Adrenal gland (tissue), 12 donors: ENCODE measurements around the gene ASTN1. TPM values are rescaled to one million over a fixed set of nuclear protein-coding genes. Genes with fewer than 3 reads are reported as not detected.

Source experiments
- DNase-seq, 7 donors: peaks; one replicate each; pipeline ENCODE4 v3.0.0-alpha.2; 2019 to 2020
- H3K27ac ChIP-seq, 5 donors: fragments of 200-600 bp; sonication (generic) in 4 of 5; 1 replicate in 3 of 5; 2 replicates in 2 of 5; pipeline versions ENCODE4 v1.5.1 to v1.8.0; 2016 to 2020; ENCODE audit warnings: mild to moderate bottlenecking in 1 of 5
- H3K27me3 ChIP-seq: fragments of 200-600 bp; 2 replicates; pipeline ENCODE4 v1.8.0; 2021
- H3K36me3 ChIP-seq, 2 donors: fragments of 200-600 bp; replicated peaks in 1 of 2; 1 replicate in 1 of 2; 2 replicates in 1 of 2; pipeline versions ENCODE4 v1.5.1 to v1.8.0; 2018 to 2022
- H3K4me1 ChIP-seq, 2 donors: fragments of 200-600 bp; replicated peaks in 1 of 2; 1 replicate in 1 of 2; 2 replicates in 1 of 2; pipeline versions ENCODE4 v1.5.1 to v1.8.0; 2018 to 2021
- H3K4me3 ChIP-seq, 4 donors: fragments of 200-600 bp; sonication (generic) in 3 of 4; one replicate each; pipeline ENCODE4 v1.5.1; 2016 to 2018
- H3K9me3 ChIP-seq, 3 donors: fragments of 200-600 bp; sonication (generic) in 1 of 3; replicated peaks in 1 of 3; 1 replicate in 2 of 3; 2 replicates in 1 of 3; pipeline versions ENCODE4 v1.5.1 to v1.8.0; 2016 to 2021
- CTCF ChIP-seq, 6 experiments: fragments of 450-650 bp in 4 of 6; fragments of 200-600 bp in 2 of 6; sonication (generic) in 1 of 6; IDR thresholded peaks; 1 replicate in 5 of 6; 2 replicates in 1 of 6; pipeline versions ENCODE4 v1.5.1 to v1.8.0; 2016 to 2021; ENCODE audit warnings: antibody characterized with exemption in 6 of 6, mild to moderate bottlenecking in 2 of 6, moderate library complexity in 1 of 6
- POLR2A ChIP-seq, 2 donors: fragments of 450-650 bp; IDR thresholded peaks; one replicate each; pipeline ENCODE4 v1.6.1; 2017; ENCODE audit warnings: antibody characterized with exemption in 2 of 2, mild to moderate bottlenecking in 2 of 2, moderate library complexity in 1 of 2
- WGBS, 4 donors: extraction: QIAGEN DNeasy Blood & Tissue Kit in 2 of 4; methylation state at CpG; one replicate each; pipeline versions ENCODE4 v1.1.5 to v1.1.7; 2013 to 2017; 5-methylcytosine and 5-hydroxymethylcytosine counted together
- intact Hi-C, 2 donors: fragments of 100-400 bp; cut with DNase I; formaldehyde crosslinking; loops; one replicate each; pipeline versions ENCODE4 v1.14.1 to v1.15.0; 2022 to 2023
- polyA plus RNA-seq, 3 donors: library from polyadenylated mRNA; stranded (reverse); fragments of 200-250 nt in 2 of 3; fragments of 350-450 nt in 1 of 3; fragmentation: Illumina TruSeq in 1 of 3; extraction: RNeasy Lipid Tissue Mini Kit (QIAGEN cat#74804) in 1 of 3; gene quantifications; one replicate each; pipeline ENCODE4 v1.2.3, GENCODE V29; 2013 to 2014
- total RNA-seq, 9 donors: library from RNA; depleted of rRNA in 4 of 9; stranded (reverse); fragments of >200 nt in 4 of 9; fragments of 120-200 nt in 1 of 9; fragmentation: NEBNext Ultra II Directional in 1 of 9; extraction: Animal tissue kit (Norgen Biotek cat#: 25700) in 1 of 9; gene quantifications; one replicate each; pipeline versions ENCODE4 v1.1.0 to v1.2.4, GENCODE V29; 2013 to 2023
- donor health status: healthy with polysubstance abuse.
- donor health status: Bipolar disorder and iron deficiency.
- donor health status: DM: yes; HTN: yes; CAD: no.
- donor health status: DM: no; HTN: no; CAD: no.
- donor health status: DM: no; HTN: no; CAD: no.
- donor health status: DM: yes; HTN: yes; CAD: no.

ASTN1 gene
- total and polyA plus RNA-seq, 12 donors: 7.7 to 58.6 (median 40.7) TPM

DNA sequence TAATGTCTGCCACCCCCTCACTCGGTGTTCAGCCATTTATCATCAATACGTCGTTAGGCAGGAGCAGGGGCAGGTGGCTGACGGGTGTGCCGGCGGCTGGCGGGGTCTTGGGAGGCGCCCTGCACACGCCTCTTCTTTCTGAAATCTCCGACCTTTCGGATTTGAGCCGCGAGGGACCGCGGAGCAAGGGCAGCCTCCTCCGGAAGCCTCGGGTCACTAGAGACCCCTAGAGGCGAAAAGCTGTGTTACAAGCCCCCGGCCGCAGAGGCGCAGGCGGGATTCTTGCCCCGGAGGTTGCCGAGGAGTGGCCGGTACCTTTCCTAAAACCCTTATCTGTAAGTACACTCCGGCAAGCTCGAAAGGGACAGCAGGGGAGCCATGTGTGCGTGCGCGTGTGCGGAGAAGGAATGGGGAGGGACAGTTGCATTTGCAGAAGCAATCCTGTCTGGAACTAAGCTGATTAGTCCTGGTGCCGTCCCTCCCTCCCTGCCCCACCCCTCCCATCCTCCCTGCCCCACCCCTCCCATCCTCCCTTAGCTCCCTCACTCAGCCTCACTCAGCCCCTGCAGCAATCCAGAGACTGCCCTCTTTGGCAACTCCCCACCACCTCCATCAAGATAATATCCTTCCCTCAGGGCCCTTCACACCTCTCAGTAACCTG is 17.2 kb upstream of the ASTN1 start:
- TF ChIP-seq CTCF (IDR thresholded peaks at IDR 0.05) (peak; percentile 79 to 88 (median 85)), POLR2A (IDR thresholded peaks at IDR 0.05) (no peak)
- peak; percentile 66 to 86 (median 77) for DNase-seq
- Histone ChIP-seq H3K27ac (peak overlapping the region in 1 of 5 donors; percentile 26), H3K9me3 (no peaks in the 10 kb centered on the region), H3K4me1 (no peaks in the 10 kb centered on the region), H3K27me3 (no peaks in the 10 kb centered on the region), H3K4me3 (peak overlapping the region in 1 of 4 donors; percentile 43), H3K36me3 (no peaks in the 10 kb centered on the region)
- 0 to 3% (median 1%) methylated on average over 16 to 32 of the region's 32 CpGs for WGBS, 4 donors
- intact Hi-C loops: loop anchor here (5.0 kb wide), 1 partner anchor 284 kb away; no protein-coding TSS in a partner anchor

- H3K36me3 ChIP-seq: no peaks in the 10 kb centered on the region
- no peaks in the 10 kb centered on the region for H3K9me3 ChIP-seq
- peak overlapping the region in 1 of 4 donors; percentile 43 for H3K4me3 ChIP-seq
- TF ChIP-seq CTCF (IDR thresholded peaks at IDR 0.05) (no peak), POLR2A (IDR thresholded peaks at IDR 0.05) (no peak)
- intact Hi-C loops: loop anchor here (5.0 kb wide), 1 partner anchor 284 kb away; no protein-coding TSS in a partner anchor
- DNase-seq: peak in 1 of 7 donors; percentile 15
- WGBS, 4 donors: 40 to 50% (median 43%) methylated on average over 7 to 13 of the region's 13 CpGs
- H3K27me3 ChIP-seq: no peaks in the 10 kb centered on the region
- peak overlapping the region in 1 of 5 donors; percentile 26 for H3K27ac ChIP-seq
- no peaks in the 10 kb centered on the region for H3K4me1 ChIP-seq
Measured at GRCh38 chr1:177181280-177181630, 16.7 kb upstream of the ASTN1 start.

DNA sequence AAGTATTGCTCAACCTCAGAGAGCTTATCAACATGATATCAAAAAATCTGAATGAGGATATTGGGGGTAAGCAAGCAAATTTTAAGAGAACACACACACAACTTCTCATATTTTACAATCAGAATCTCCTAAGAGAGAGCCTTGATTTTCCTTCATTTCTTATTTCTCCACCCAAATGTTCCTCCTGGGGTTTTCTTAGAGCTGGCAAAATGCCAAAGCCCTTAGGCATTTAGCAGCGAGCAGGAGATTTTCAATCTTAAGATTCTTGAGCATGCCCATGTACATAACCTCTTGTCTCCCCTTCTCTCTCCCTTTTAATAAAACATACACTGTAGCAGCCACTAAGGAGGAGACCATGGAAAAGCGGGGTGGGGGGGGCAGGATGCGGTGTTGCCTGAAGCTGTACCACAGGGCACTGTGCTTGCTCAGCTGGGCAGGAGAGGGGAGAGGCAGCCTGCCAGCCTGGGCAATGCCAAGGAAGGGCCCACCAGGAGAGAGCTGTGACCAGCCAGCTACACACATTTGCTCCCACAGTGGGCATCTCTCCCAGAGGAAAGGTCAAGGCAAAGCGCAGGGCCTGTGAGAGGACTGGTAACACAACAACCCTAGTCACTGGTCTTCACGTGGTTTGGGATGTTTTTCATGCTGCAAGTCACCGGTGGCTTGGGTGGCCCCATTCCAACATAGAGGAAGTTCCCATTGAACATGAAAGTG is 10.6 kb upstream of the ASTN1 start:
- Histone ChIP-seq H3K27ac (peak overlapping the region in 1 of 5 donors; percentile 24), H3K4me3 (no peak overlapping the region), H3K4me1 (no peaks in the 10 kb centered on the region), H3K36me3 (no peaks in the 10 kb centered on the region), H3K9me3 (no peaks in the 10 kb centered on the region), H3K27me3 (peaks cover 3% of the 10 kb centered on the region)
- DNase-seq: peak; percentile 16 to 82 (median 51)
- 55 to 63% (median 60%) methylated on average over 4 to 6 of the region's 6 CpGs for WGBS, 4 donors
- TF ChIP-seq CTCF (IDR thresholded peaks at IDR 0.05): no peak
- TF ChIP-seq POLR2A (IDR thresholded peaks at IDR 0.05): no peak
- intact Hi-C loops: no loop called here

DNA sequence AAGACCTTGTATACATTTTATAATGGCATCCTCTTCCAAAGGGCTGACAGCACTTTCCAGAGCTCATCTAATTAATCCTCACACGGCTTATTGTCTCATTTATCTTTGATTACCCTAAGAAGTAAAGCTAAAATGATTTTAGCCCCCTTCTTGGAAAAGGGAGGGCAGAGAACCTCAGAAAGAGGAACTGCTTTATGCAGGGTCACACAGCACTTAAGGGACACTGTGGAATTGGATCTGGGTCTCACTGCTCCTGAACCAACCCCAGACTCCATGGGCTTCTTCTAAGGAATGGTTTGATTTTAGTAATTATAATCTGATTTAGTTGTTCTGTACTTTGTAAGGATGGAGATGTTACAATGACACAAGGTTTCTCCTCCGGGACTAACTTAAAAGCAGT is 9.5 kb upstream of the ASTN1 start:
- no peak for TF ChIP-seq CTCF (IDR thresholded peaks at IDR 0.05)
- no peak for TF ChIP-seq POLR2A (IDR thresholded peaks at IDR 0.05)
- DNase-seq: no peak
- Histone ChIP-seq H3K4me1 (no peaks in the 10 kb centered on the region), H3K9me3 (no peaks in the 10 kb centered on the region), H3K36me3 (no peaks in the 10 kb centered on the region), H3K27me3 (peaks cover 3% of the 10 kb centered on the region), H3K4me3 (no peak overlapping the region), H3K27ac (no peak overlapping the region)
- intact Hi-C loops: no loop called here
- 88 to 92% (median 90%) methylated on average over 2 of the region's 2 CpGs for WGBS, 4 donors
